ENCODE measurements around the gene AGAP2.

GRCh38 chr12:57741413-57741789, 2.9 kb upstream of the AGAP2 start:
- no peak for TF ChIP-seq POLR2AphosphoS5 (IDR thresholded peaks at IDR 0.05; ENCODE audit: low read depth, low read length)
- no peak for TF ChIP-seq CTCF (IDR thresholded peaks at IDR 0.05; ENCODE audit: control extremely low read depth in 1 of 3, insufficient read depth in 1 of 3, low read depth in 1 of 3, low read length in 3 of 3)
- no peak for TF ChIP-seq BRCA1 (IDR thresholded peaks at IDR 0.05; ENCODE audit: low read depth, low read length)
- TF ChIP-seq CHD2 (IDR thresholded peaks at IDR 0.05; ENCODE audit: low read length) = no peak
- TF ChIP-seq JUND (IDR thresholded peaks at IDR 0.05; ENCODE audit: low read length) = no peak
- no peak for TF ChIP-seq SUZ12 (IDR thresholded peaks at IDR 0.05; ENCODE audit: low read length)
- no peak for TF ChIP-seq CTBP2 (IDR thresholded peaks at IDR 0.05; ENCODE audit: borderline replicate concordance, insufficient read depth, insufficient read length, low read length)
- TF ChIP-seq EZH2 (IDR thresholded peaks at IDR 0.05; ENCODE audit: low read depth, low read length, severe bottlenecking) = no peak
- no peak for TF ChIP-seq MAFK (IDR thresholded peaks at IDR 0.05; ENCODE audit: low read depth, low read length)
- TF ChIP-seq TAF1 (IDR thresholded peaks at IDR 0.05; ENCODE audit: low read depth, low read length) = no peak
- no peak for TF ChIP-seq EGR1 (IDR thresholded peaks at IDR 0.05; ENCODE audit: borderline replicate concordance, low read depth, low read length)
- no peak for TF ChIP-seq GABPA (IDR thresholded peaks at IDR 0.05; ENCODE audit: borderline replicate concordance, insufficient read depth, low read length)
- no peak for TF ChIP-seq POLR2A (IDR thresholded peaks at IDR 0.05; ENCODE audit: control extremely low read depth in 1 of 2, low read depth in 2 of 2, low read length in 2 of 2)
